Mesenchymal stem cell (in vitro differentiated cells and primary cell): Measurements from ENCODE around the gene LRRFIP1.

Source experiments
- DNase-seq: peaks from one replicate; pipeline ENCODE4 v3.0.0-alpha.2; 2013
- H2AFZ ChIP-seq: one replicate; pipeline ENCODE4 v1.6.1; 2013; ENCODE audit warnings: low read depth, mild to moderate bottlenecking, control low read depth, inconsistent platforms, low read length, moderate library complexity
- H2AK5ac ChIP-seq: 2 replicates; pipeline ENCODE4 v1.6.1; 2013; ENCODE audit warnings: low read length, moderate library complexity, mild to moderate bottlenecking, inconsistent platforms; ENCODE audit not compliant: severe bottlenecking
- H2BK120ac ChIP-seq: one replicate; pipeline ENCODE4 v1.6.1; 2013; ENCODE audit warnings: low read depth, mild to moderate bottlenecking, inconsistent platforms, low read length, moderate library complexity
- H2BK12ac ChIP-seq, 2 experiments: one replicate each; pipeline ENCODE4 v1.6.1; 2013; ENCODE audit warnings: inconsistent platforms in 2 of 2, low read length in 2 of 2, mild to moderate bottlenecking in 2 of 2, moderate library complexity in 2 of 2, control low read depth in 1 of 2
- H2BK15ac ChIP-seq: one replicate; pipeline ENCODE4 v1.6.1; 2013; ENCODE audit warnings: mild to moderate bottlenecking, low read depth, inconsistent platforms; ENCODE audit not compliant: poor library complexity, severe bottlenecking
- H2BK5ac ChIP-seq: 2 replicates; pipeline ENCODE4 v1.6.1; 2013; ENCODE audit warnings: low read depth, mild to moderate bottlenecking, low read length, control low read depth, inconsistent platforms; ENCODE audit not compliant: poor library complexity, severe bottlenecking
- H3K14ac ChIP-seq, 2 experiments: one replicate each; pipeline ENCODE4 v1.6.1; 2013; ENCODE audit warnings: inconsistent platforms in 2 of 2, low read length in 2 of 2, control low read depth in 1 of 2, mild to moderate bottlenecking in 1 of 2, moderate library complexity in 1 of 2
- H3K18ac ChIP-seq, 2 experiments: one replicate each; pipeline ENCODE4 v1.6.1; 2013; ENCODE audit warnings: inconsistent platforms in 2 of 2, low read length in 2 of 2, control low read depth in 1 of 2, low read depth in 1 of 2, mild to moderate bottlenecking in 1 of 2
- H3K23ac ChIP-seq, 2 experiments: one replicate each; pipeline ENCODE4 v1.6.1; 2013; ENCODE audit warnings: inconsistent platforms in 2 of 2, low read length in 2 of 2, mild to moderate bottlenecking in 2 of 2, moderate library complexity in 2 of 2, control low read depth in 1 of 2
- H3K27ac ChIP-seq: 2 replicates; pipeline ENCODE4 v1.5.1; 2013; ENCODE audit warnings: mild to moderate bottlenecking, moderate library complexity, low read length, control low read depth, inconsistent platforms; ENCODE audit not compliant: poor library complexity, severe bottlenecking
- H3K27me3 ChIP-seq, 2 experiments: 2 replicates each; pipeline versions ENCODE4 v1.6.1 to v1.7.0; 2013; ENCODE audit warnings: low read length in 2 of 2, mild to moderate bottlenecking in 2 of 2, moderate library complexity in 2 of 2, control low read depth in 1 of 2, inconsistent platforms in 1 of 2; ENCODE audit not compliant: control insufficient read depth in 1 of 2, insufficient read depth in 1 of 2
- H3K36me3 ChIP-seq, 2 experiments: 2 replicates each; pipeline versions ENCODE4 v1.6.1 to v1.7.0; 2013; ENCODE audit warnings: low read length in 2 of 2, control low read depth in 1 of 2, inconsistent platforms in 1 of 2, low read depth in 1 of 2, mild to moderate bottlenecking in 1 of 2; ENCODE audit not compliant: insufficient read depth in 2 of 2, control insufficient read depth in 1 of 2
- H3K4ac ChIP-seq, 2 experiments: one replicate each; pipeline ENCODE4 v1.6.1; 2013; ENCODE audit warnings: inconsistent platforms in 2 of 2, low read length in 2 of 2, mild to moderate bottlenecking in 2 of 2, moderate library complexity in 2 of 2, control low read depth in 1 of 2, low read depth in 1 of 2
- H3K4me1 ChIP-seq: 2 replicates; pipeline ENCODE4 v1.6.1; 2013; ENCODE audit warnings: low read depth, low read length, control low read depth; ENCODE audit not compliant: control insufficient read depth, insufficient read depth
- H3K4me2 ChIP-seq: 2 replicates; pipeline ENCODE4 v1.6.1; 2013; ENCODE audit warnings: low read length, mild to moderate bottlenecking, inconsistent platforms; ENCODE audit not compliant: poor library complexity, severe bottlenecking
- H3K4me3 ChIP-seq, 2 experiments: 2 replicates each; pipeline versions ENCODE4 v1.5.1 to v1.7.0; 2013; ENCODE audit warnings: low read length in 2 of 2, mild to moderate bottlenecking in 2 of 2, control low read depth in 1 of 2, low read depth in 1 of 2; ENCODE audit not compliant: insufficient read depth in 1 of 2
- H3K79me1 ChIP-seq: replicated peaks from 2 replicates; pipeline ENCODE4 v1.6.1; 2013; ENCODE audit warnings: mild to moderate bottlenecking, control low read depth, low read length, inconsistent platforms; ENCODE audit not compliant: poor library complexity, severe bottlenecking
- H3K9ac ChIP-seq: 2 replicates; pipeline ENCODE4 v1.7.0; 2013; ENCODE audit warnings: mild to moderate bottlenecking, low read length, moderate library complexity
- H3K9me3 ChIP-seq: 2 replicates; pipeline ENCODE4 v1.7.0; 2013; ENCODE audit warnings: mild to moderate bottlenecking, low read length; ENCODE audit not compliant: control insufficient read depth
- H4K8ac ChIP-seq: one replicate; pipeline ENCODE4 v1.6.1; 2013; ENCODE audit warnings: inconsistent platforms, mild to moderate bottlenecking, low read length, moderate library complexity
- H4K91ac ChIP-seq: one replicate; pipeline ENCODE4 v1.6.1; 2013; ENCODE audit warnings: mild to moderate bottlenecking, low read length, inconsistent platforms
- WGBS: methylation state at CpG from one replicate; pipeline ENCODE4 v1.1.7; 2013; ENCODE audit warnings: mixed read lengths; 5-methylcytosine and 5-hydroxymethylcytosine counted together

Gene LRRFIP1

DNA sequence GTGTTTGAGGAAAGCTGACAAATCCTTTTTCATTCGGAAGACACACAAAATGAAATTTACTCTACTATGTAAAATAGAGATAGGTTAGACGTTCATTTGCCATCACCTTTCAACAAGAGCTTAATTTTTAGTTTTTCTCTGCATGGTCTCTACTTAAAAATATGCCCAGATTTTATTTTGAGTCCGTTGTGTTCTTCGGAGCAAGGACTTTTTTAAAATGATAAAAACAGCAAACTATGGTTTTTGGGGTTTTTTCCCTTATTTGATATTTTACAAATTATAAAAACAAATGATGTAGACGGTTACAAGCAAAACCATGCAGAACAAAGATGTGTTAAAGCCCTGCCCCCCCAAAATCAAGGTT is 117.8 kb downstream of the LRRFIP1 start:
- no peak overlapping the region for H3K9ac ChIP-seq
- no peak overlapping the region for H2BK12ac ChIP-seq
- peaks cover 23 to 30% of the 10 kb centered on the region in 2 experiments for H3K36me3 ChIP-seq
- H3K4me1 ChIP-seq = peaks cover 3% of the 10 kb centered on the region
- no peak overlapping the region for H3K4ac ChIP-seq
- H2BK120ac ChIP-seq = no peak overlapping the region
- H2BK15ac ChIP-seq = no peak overlapping the region
- WGBS = 93% methylated on average over 1 of the region's 5 CpGs
- no peak overlapping the region for H3K18ac ChIP-seq
- H4K8ac ChIP-seq = no peak overlapping the region
- no peak for DNase-seq
- no peak overlapping the region for H4K91ac ChIP-seq
- H3K4me2 ChIP-seq = no peak overlapping the region
- no peak overlapping the region for H2AK5ac ChIP-seq
- H3K79me1 ChIP-seq = peaks cover 52% of the 10 kb centered on the region
- no peak overlapping the region for H2BK5ac ChIP-seq
- H3K27ac ChIP-seq = no peak overlapping the region
- H3K14ac ChIP-seq = no peak overlapping the region
- no peaks in the 10 kb centered on the region for H3K27me3 ChIP-seq
- no peak overlapping the region for H2AFZ ChIP-seq
- H3K9me3 ChIP-seq = no peaks in the 10 kb centered on the region
- H3K4me3 ChIP-seq = no peak overlapping the region
- no peak overlapping the region for H3K23ac ChIP-seq

DNA sequence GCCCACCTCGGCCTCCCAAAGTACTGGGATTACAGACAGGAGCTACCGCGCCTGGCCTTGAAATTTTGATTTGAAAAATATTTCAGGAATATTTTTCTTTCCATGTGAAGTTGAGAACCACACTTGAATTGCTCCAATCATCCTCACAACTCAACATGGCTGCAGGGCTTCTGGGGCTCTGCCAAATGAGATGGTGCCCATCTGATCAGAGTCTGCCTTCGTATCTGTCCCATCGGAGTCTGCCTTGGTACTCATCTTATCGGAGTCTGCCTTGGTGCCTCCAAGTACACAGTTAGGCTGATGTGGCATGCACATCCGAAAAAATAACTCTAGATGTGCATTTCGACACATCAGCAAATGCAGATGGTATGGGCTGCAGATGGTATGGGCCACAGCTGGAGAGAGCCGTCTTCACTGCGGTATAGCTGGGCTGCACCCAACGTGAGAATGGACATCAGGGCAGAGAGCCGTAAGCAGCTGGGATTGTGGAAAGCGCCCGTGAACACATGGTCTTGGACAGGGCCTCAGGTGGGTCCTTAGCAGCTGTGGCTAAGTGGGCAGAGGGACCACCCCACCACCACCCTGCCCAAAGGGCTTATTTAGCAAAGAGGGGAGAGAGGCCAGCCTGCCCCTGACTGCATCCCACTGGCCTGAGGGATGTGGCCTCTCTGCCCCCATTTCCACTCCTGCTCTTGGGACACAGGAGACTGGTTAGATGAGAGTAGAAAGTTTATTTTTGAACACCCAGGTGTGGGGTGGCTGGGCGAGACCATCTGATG is 119.1 kb downstream of the LRRFIP1 start:
- H2BK120ac ChIP-seq = no peak overlapping the region
- no peak overlapping the region for H2BK15ac ChIP-seq
- H2AFZ ChIP-seq = no peak overlapping the region
- H3K79me1 ChIP-seq = peaks cover 47% of the 10 kb centered on the region
- H3K9me3 ChIP-seq = no peaks in the 10 kb centered on the region
- H4K8ac ChIP-seq = no peak overlapping the region
- no peak overlapping the region for H2AK5ac ChIP-seq
- no peaks in the 10 kb centered on the region for H3K27me3 ChIP-seq
- 97% methylated on average over 13 of the region's 15 CpGs for WGBS
- no peak overlapping the region for H3K9ac ChIP-seq
- no peak for DNase-seq
- H2BK12ac ChIP-seq = no peak overlapping the region
- H3K18ac ChIP-seq = no peak overlapping the region
- H2BK5ac ChIP-seq = no peak overlapping the region
- no peak overlapping the region for H3K4me2 ChIP-seq
- no peak overlapping the region for H3K14ac ChIP-seq
- no peak overlapping the region for H4K91ac ChIP-seq
- peaks cover 22 to 41% of the 10 kb centered on the region in 2 experiments for H3K36me3 ChIP-seq
- H3K4ac ChIP-seq = no peak overlapping the region
- no peak overlapping the region for H3K23ac ChIP-seq
- peaks cover 3% of the 10 kb centered on the region for H3K4me1 ChIP-seq
- H3K27ac ChIP-seq = no peak overlapping the region
- no peak overlapping the region for H3K4me3 ChIP-seq

DNA sequence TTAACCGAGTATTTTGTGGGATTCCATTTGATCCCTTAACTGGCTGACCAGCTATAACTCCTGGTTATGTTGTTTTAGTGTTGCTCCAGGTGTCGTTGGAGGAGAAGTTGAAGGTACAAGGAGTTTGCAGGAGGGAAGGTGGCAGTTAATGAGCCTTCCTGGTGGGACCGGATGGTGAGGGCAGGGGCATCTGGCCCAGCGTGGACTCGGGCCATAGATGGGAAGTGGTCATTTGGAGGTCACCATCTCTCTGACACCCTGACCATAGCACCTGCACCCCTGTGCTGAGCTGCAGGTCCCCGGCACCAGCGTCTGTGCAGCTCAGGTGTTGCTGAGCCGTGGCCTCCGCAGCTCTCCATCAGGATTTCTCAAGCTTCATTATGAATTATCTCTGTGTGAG is 119.8 kb downstream of the LRRFIP1 start:
- no peak overlapping the region for H2BK15ac ChIP-seq
- peaks cover 45% of the 10 kb centered on the region for H3K79me1 ChIP-seq
- no peak for DNase-seq
- no peaks in the 10 kb centered on the region for H3K27me3 ChIP-seq
- no peak overlapping the region for H3K27ac ChIP-seq
- H2BK5ac ChIP-seq = no peak overlapping the region
- H3K9me3 ChIP-seq = no peaks in the 10 kb centered on the region
- no peak overlapping the region for H2BK120ac ChIP-seq
- no peak overlapping the region for H2BK12ac ChIP-seq
- no peak overlapping the region for H3K4me3 ChIP-seq
- 95% methylated on average over 9 of the region's 9 CpGs for WGBS
- H3K18ac ChIP-seq = no peak overlapping the region
- H3K4ac ChIP-seq = no peak overlapping the region
- peaks cover 28 to 46% of the 10 kb centered on the region in 2 experiments for H3K36me3 ChIP-seq
- H4K91ac ChIP-seq = no peak overlapping the region
- no peak overlapping the region for H2AK5ac ChIP-seq
- H4K8ac ChIP-seq = no peak overlapping the region
- no peak overlapping the region for H3K23ac ChIP-seq
- H3K4me1 ChIP-seq = peaks cover 3% of the 10 kb centered on the region
- H2AFZ ChIP-seq = no peak overlapping the region
- H3K14ac ChIP-seq = no peak overlapping the region
- no peak overlapping the region for H3K4me2 ChIP-seq
- H3K9ac ChIP-seq = no peak overlapping the region

DNA sequence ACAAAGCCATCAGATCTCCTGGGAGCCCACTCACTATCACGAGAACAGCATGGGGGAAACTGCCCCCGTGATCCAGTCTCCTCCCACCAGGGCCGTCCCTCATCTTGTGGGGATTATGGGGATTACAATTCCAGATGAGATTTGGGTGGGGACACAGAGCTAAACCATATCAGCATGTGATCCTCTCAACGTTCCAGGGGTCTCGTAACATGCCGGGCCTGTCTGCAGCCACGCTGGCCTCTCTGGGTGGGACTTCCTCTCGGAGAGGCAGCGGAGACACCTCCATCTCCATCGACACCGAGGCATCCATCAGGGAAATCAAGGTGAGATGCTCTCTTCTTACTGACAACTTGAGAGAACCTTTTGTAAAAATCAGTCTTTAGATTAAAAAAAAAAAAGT is 121.6 kb downstream of the LRRFIP1 start:
- DNase-seq = no peak
- Histone ChIP-seq H3K79me1 (peaks cover 37% of the 10 kb centered on the region), H3K4ac (no peak overlapping the region), H3K14ac (no peak overlapping the region), H2BK120ac (no peak overlapping the region), H2AK5ac (no peak overlapping the region), H3K4me2 (no peak overlapping the region), H2AFZ (no peak overlapping the region), H3K4me1 (peaks cover 3% of the 10 kb centered on the region), H3K9ac (no peak overlapping the region), H3K4me3 (no peak overlapping the region), H2BK12ac (no peak overlapping the region), H3K27me3 (no peaks in the 10 kb centered on the region), H3K9me3 (no peaks in the 10 kb centered on the region), H3K23ac (no peak overlapping the region), H2BK5ac (no peak overlapping the region), H3K27ac (no peak overlapping the region), H4K8ac (no peak overlapping the region), H4K91ac (no peak overlapping the region), H3K18ac (no peak overlapping the region), H2BK15ac (no peak overlapping the region), H3K36me3 (peaks cover 36 to 64% of the 10 kb centered on the region in 2 experiments)
- WGBS = 97% methylated on average over 9 of the region's 11 CpGs
